HepG2 (cell line): ENCODE data around the gene DOK1. TPM values are rescaled to one million over a fixed set of nuclear protein-coding genes. Genes with fewer than 3 reads are reported as not detected.

Experiments
- CEBPG ChIP-seq: IDR thresholded peaks from 2 replicates; pipeline ENCODE4 v1.6.1; 2016
- FOXC1 ChIP-seq: sonication (generic); formaldehyde crosslinking; IDR thresholded peaks from 2 replicates; pipeline ENCODE4 v1.8.0; 2022; ENCODE audit warnings: mild to moderate bottlenecking, missing genetic modification reagents, borderline replicate concordance
- ISL2 ChIP-seq: sonication (generic); formaldehyde crosslinking; IDR thresholded peaks from 2 replicates; pipeline ENCODE4 v1.5.0; 2020; ENCODE audit warnings: missing genetic modification reagents
- JUN ChIP-seq: sonication (generic); formaldehyde crosslinking; IDR thresholded peaks from 2 replicates; pipeline ENCODE4 v1.4.0; 2020; ENCODE audit warnings: mild to moderate bottlenecking, missing genetic modification reagents
- MTA1 ChIP-seq: sonication (generic); formaldehyde crosslinking; IDR thresholded peaks from 2 replicates; pipeline ENCODE4 v1.4.0; 2020; ENCODE audit warnings: missing genetic modification reagents, mild to moderate bottlenecking, borderline replicate concordance
- MTA3 ChIP-seq: sonication (generic); formaldehyde crosslinking; IDR thresholded peaks from 2 replicates; pipeline ENCODE4 v1.4.0; 2020; ENCODE audit warnings: missing genetic modification reagents
- PITX1 ChIP-seq: sonication (generic); formaldehyde crosslinking; IDR thresholded peaks from 2 replicates; pipeline ENCODE4 v1.5.1; 2020; ENCODE audit warnings: mild to moderate bottlenecking, missing genetic modification reagents
- RXRA ChIP-seq: sonication (generic); formaldehyde crosslinking; IDR thresholded peaks from 2 replicates; pipeline ENCODE4 v1.5.1; 2020; ENCODE audit warnings: missing genetic modification reagents
- SRF ChIP-seq: IDR thresholded peaks from 2 replicates; pipeline ENCODE4 v1.6.1; 2011; ENCODE audit warnings: mild to moderate bottlenecking, low read depth, low read length, moderate library complexity
- SSRP1 ChIP-seq: IDR thresholded peaks from 2 replicates; pipeline ENCODE4 v1.6.1; 2016; ENCODE audit warnings: control low read depth
- TSC22D2 ChIP-seq: sonication (generic); formaldehyde crosslinking; IDR thresholded peaks from 2 replicates; pipeline ENCODE4 v1.5.1; 2020; ENCODE audit warnings: missing genetic modification reagents, mild to moderate bottlenecking, borderline replicate concordance
- YEATS4 ChIP-seq: sonication (generic); formaldehyde crosslinking; IDR thresholded peaks from 2 replicates; pipeline ENCODE4 v1.4.0; 2020; ENCODE audit warnings: missing genetic modification reagents, borderline replicate concordance
- ZBTB20 ChIP-seq: sonication (generic); formaldehyde crosslinking; IDR thresholded peaks from 2 replicates; pipeline ENCODE4 v1.8.1; 2023; ENCODE audit warnings: missing genetic modification reagents, low read depth, mild to moderate bottlenecking, borderline replicate concordance
- ZNF543 ChIP-seq: sonication (generic); formaldehyde crosslinking; IDR thresholded peaks from 2 replicates; pipeline ENCODE4 v1.4.0; 2020; ENCODE audit warnings: mild to moderate bottlenecking, missing genetic modification reagents
- ZNF563 ChIP-seq: sonication (generic); formaldehyde crosslinking; IDR thresholded peaks from 2 replicates; pipeline ENCODE4 v1.8.0; 2022; ENCODE audit warnings: mild to moderate bottlenecking, moderate library complexity, missing genetic modification reagents
- polyA plus RNA-seq, 8 experiments: library from polyadenylated mRNA; depleted of rRNA in 3 of 8; stranded (reverse) in 7 of 8; unstranded in 1 of 8; fragments of >200 nt; fragmentation: Illumina TruSeq in 4 of 8; extraction: Trizol in 4 of 8; gene quantifications; 2 replicates each; pipeline versions ENCODE4 v1.2.1 to v1.2.3, GENCODE V29; 2011 to 2016; ENCODE audit warnings: low read depth in 4 of 8, missing spikeins in 1 of 8, mixed read lengths in 1 of 8; ENCODE audit not compliant: insufficient read depth in 1 of 8
- total RNA-seq, 5 experiments: library from RNA; depleted of rRNA; stranded (reverse); fragments of >200 nt; fragmentation: Illumina TruSeq; extraction: Trizol; gene quantifications; 2 replicates each; pipeline ENCODE4 v1.2.3, GENCODE V29; 2016; ENCODE audit warnings: low read depth in 1 of 5
- TF ChIP-seq, protein P1 (sequence below): sonication (generic); formaldehyde crosslinking; IDR thresholded peaks from 2 replicates; pipeline ENCODE4 v1.9.0; 2021; ENCODE audit warnings: mild to moderate bottlenecking, missing genetic modification reagents
- TF ChIP-seq, protein P2 (sequence below): sonication (generic); formaldehyde crosslinking; IDR thresholded peaks from 2 replicates; pipeline ENCODE4 v1.4.0; 2020; ENCODE audit warnings: missing genetic modification reagents
- TF ChIP-seq, protein P3 (sequence below): sonication (generic); formaldehyde crosslinking; conservative IDR thresholded peaks from 2 replicates; pipeline ENCODE4 v1.4.0; 2020; ENCODE audit warnings: missing genetic modification reagents

Gene DOK1
- total and polyA plus RNA-seq, 2 of the 13 experiments (the other 11 are each of a cell fraction or from before 2014, with no cell fraction given): 0.53 to 0.74 TPM

DNA sequence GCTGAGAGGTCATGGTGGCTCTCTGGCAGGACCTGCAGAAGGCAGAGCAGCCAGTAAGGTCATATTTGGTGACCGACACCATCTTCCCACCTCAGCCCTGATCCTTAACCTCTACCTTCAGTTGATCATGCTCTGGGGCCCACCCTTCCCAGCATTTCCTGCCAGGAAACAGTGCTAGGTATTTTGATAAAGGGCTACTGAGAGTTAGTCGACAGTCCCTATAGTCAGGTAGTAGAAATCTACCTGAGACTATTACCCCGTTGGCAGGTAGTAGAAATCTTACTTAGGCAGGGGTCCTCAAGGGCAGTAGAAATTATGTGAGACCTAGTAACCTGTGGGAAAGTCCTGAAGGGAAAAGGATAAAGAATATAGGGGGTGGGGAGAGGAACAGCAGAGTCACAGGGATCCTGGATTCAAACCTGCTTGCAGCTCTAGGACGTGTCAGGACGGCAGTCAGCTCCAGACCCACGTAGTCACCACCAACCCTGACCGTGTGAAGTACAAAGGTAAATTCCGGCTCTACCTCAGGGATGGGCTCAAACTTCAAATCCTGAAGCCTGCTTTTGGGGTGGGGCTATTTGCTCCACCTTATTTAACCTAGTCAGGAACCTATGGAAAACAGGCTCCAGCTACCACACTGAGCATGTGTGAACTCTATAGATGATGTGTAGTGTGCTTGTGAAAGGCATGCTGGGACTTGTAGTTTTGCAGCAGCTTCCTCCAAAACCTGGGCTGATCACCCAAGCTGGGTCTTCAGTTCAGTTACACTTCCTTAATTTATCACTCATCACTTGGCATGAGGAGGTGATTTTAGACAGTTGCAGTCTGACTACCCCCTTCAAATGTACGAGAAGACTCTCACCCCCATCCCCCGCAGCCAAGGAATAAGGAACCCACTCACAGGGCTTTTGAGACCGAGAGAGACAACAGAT lies 28.5 kb upstream of the DOK1 start, which contains the start of gene DQX1 (continued):
- TF ChIP-seq, protein P1, sequence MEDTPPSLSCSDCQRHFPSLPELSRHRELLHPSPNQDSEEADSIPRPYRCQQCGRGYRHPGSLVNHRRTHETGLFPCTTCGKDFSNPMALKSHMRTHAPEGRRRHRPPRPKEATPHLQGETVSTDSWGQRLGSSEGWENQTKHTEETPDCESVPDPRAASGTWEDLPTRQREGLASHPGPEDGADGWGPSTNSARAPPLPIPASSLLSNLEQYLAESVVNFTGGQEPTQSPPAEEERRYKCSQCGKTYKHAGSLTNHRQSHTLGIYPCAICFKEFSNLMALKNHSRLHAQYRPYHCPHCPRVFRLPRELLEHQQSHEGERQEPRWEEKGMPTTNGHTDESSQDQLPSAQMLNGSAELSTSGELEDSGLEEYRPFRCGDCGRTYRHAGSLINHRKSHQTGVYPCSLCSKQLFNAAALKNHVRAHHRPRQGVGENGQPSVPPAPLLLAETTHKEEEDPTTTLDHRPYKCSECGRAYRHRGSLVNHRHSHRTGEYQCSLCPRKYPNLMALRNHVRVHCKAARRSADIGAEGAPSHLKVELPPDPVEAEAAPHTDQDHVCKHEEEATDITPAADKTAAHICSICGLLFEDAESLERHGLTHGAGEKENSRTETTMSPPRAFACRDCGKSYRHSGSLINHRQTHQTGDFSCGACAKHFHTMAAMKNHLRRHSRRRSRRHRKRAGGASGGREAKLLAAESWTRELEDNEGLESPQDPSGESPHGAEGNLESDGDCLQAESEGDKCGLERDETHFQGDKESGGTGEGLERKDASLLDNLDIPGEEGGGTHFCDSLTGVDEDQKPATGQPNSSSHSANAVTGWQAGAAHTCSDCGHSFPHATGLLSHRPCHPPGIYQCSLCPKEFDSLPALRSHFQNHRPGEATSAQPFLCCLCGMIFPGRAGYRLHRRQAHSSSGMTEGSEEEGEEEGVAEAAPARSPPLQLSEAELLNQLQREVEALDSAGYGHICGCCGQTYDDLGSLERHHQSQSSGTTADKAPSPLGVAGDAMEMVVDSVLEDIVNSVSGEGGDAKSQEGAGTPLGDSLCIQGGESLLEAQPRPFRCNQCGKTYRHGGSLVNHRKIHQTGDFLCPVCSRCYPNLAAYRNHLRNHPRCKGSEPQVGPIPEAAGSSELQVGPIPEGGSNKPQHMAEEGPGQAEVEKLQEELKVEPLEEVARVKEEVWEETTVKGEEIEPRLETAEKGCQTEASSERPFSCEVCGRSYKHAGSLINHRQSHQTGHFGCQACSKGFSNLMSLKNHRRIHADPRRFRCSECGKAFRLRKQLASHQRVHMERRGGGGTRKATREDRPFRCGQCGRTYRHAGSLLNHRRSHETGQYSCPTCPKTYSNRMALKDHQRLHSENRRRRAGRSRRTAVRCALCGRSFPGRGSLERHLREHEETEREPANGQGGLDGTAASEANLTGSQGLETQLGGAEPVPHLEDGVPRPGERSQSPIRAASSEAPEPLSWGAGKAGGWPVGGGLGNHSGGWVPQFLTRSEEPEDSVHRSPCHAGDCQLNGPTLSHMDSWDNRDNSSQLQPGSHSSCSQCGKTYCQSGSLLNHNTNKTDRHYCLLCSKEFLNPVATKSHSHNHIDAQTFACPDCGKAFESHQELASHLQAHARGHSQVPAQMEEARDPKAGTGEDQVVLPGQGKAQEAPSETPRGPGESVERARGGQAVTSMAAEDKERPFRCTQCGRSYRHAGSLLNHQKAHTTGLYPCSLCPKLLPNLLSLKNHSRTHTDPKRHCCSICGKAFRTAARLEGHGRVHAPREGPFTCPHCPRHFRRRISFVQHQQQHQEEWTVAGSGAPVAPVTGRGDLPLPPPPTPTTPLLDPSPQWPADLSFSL (CRISPR knock-in tag): no peak
- TF ChIP-seq ZNF543 (CRISPR knock-in tag) (no peak), MTA1 (CRISPR knock-in tag) (no peak), RXRA (CRISPR knock-in tag) (peak; percentile 81; the same call in 1 of the 2 replicates), CEBPG (peak; percentile 59; the same call in 1 of the 2 replicates), YEATS4 (peak; percentile 87), FOXC1 (CRISPR knock-in tag) (no peak; the same call in 1 of the 2 replicates), ZBTB20 (CRISPR knock-in tag) (peak; percentile 99), TSC22D2 (0 out of 2 replicates have a peak, but pooled peaks have one; percentile 82), MTA3 (CRISPR knock-in tag) (no peak), ZNF563 (CRISPR knock-in tag) (no peak), JUN (CRISPR knock-in tag) (no peak), SRF (no peak), PITX1 (CRISPR knock-in tag) (peak; percentile 18; the same call in 1 of the 2 replicates), ISL2 (CRISPR knock-in tag) (0 out of 2 replicates have a peak, but pooled peaks have one; percentile 42), SSRP1 (peak; percentile 65; the same call in 1 of the 2 replicates)
- TF ChIP-seq, protein P2, sequence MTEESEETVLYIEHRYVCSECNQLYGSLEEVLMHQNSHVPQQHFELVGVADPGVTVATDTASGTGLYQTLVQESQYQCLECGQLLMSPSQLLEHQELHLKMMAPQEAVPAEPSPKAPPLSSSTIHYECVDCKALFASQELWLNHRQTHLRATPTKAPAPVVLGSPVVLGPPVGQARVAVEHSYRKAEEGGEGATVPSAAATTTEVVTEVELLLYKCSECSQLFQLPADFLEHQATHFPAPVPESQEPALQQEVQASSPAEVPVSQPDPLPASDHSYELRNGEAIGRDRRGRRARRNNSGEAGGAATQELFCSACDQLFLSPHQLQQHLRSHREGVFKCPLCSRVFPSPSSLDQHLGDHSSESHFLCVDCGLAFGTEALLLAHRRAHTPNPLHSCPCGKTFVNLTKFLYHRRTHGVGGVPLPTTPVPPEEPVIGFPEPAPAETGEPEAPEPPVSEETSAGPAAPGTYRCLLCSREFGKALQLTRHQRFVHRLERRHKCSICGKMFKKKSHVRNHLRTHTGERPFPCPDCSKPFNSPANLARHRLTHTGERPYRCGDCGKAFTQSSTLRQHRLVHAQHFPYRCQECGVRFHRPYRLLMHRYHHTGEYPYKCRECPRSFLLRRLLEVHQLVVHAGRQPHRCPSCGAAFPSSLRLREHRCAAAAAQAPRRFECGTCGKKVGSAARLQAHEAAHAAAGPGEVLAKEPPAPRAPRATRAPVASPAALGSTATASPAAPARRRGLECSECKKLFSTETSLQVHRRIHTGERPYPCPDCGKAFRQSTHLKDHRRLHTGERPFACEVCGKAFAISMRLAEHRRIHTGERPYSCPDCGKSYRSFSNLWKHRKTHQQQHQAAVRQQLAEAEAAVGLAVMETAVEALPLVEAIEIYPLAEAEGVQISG (CRISPR knock-in tag): peak; percentile 72
- TF ChIP-seq, protein P3, sequence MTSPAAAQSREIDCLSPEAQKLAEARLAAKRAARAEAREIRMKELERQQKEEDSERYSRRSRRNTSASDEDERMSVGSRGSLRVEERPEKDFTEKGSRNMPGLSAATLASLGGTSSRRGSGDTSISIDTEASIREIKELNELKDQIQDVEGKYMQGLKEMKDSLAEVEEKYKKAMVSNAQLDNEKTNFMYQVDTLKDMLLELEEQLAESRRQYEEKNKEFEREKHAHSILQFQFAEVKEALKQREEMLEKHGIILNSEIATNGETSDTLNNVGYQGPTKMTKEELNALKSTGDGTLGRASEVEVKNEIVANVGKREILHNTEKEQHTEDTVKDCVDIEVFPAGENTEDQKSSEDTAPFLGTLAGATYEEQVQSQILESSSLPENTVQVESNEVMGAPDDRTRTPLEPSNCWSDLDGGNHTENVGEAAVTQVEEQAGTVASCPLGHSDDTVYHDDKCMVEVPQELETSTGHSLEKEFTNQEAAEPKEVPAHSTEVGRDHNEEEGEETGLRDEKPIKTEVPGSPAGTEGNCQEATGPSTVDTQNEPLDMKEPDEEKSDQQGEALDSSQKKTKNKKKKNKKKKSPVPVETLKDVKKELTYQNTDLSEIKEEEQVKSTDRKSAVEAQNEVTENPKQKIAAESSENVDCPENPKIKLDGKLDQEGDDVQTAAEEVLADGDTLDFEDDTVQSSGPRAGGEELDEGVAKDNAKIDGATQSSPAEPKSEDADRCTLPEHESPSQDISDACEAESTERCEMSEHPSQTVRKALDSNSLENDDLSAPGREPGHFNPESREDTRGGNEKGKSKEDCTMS (CRISPR knock-in tag): no peak
